Breast epithelium (tissue), 3 donors: ENCODE data around the gene RPL28.

Source experiments
- CTCF ChIP-seq, 3 donors: fragments of 450-650 bp; IDR thresholded peaks; one replicate each; pipeline ENCODE4 v1.5.1; 2016 to 2017; ENCODE audit warnings: antibody characterized with exemption in 3 of 3, mild to moderate bottlenecking in 3 of 3, moderate library complexity in 3 of 3
- POLR2A ChIP-seq: fragments of 450-650 bp; IDR thresholded peaks from one replicate; pipeline ENCODE4 v1.6.1; 2016; ENCODE audit warnings: antibody characterized with exemption, mild to moderate bottlenecking, moderate library complexity
- POLR2AphosphoS5 ChIP-seq, 3 donors: sonication (generic); formaldehyde crosslinking; IDR thresholded peaks; one replicate each; pipeline ENCODE4 v1.6.1; 2017; ENCODE audit warnings: antibody characterized with exemption in 3 of 3

DNA sequence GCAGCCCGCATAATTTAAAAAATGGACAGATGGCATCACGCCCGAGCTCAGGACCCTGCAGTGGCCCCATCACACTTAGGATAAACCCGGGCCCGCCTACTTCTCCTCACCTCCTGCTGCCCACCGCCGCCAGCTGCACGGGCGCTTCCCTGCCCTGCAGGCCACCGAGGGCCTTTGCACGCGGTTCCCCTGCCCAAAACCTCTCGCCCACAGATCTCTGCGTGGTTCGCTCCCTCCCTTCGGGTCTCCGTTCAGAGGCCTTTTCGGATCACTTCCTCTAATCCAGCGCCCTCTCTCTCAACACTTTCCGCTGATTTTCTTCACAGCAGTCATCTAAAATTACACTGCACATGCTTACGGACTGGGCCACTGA, 55.6 kb downstream of the RPL28 start:
- TF ChIP-seq CTCF (IDR thresholded peaks at IDR 0.05) = no peak
- TF ChIP-seq POLR2A = no peak
- TF ChIP-seq POLR2AphosphoS5 (IDR thresholded peaks at IDR 0.05) = no peak
